ENCODE measurements around the gene NUDT1.

Gene NUDT1

GRCh38 chr7:2241580-2242540, at the start of gene NUDT1, which contains the start of gene MRM2:
NUDT1 (plus strand) TSS chr7:2242226; CDS start chr7:2244575, 2,349 bp downstream.
MRM2 (minus strand) TSS chr7:2242205; CDS start chr7:2242169, 36 bp downstream.
- peak; percentile 81 to 86 for DNase-seq

- DNase-seq: peak; percentile 90 to 96
Measured at GRCh38 chr7:2192831-2193534, 49.0 kb upstream of the NUDT1 start.

GRCh38 chr7:2193575-2194305, 48.3 kb upstream of the NUDT1 start:
- DNase-seq: peak; percentile 27 to 52

DNA sequence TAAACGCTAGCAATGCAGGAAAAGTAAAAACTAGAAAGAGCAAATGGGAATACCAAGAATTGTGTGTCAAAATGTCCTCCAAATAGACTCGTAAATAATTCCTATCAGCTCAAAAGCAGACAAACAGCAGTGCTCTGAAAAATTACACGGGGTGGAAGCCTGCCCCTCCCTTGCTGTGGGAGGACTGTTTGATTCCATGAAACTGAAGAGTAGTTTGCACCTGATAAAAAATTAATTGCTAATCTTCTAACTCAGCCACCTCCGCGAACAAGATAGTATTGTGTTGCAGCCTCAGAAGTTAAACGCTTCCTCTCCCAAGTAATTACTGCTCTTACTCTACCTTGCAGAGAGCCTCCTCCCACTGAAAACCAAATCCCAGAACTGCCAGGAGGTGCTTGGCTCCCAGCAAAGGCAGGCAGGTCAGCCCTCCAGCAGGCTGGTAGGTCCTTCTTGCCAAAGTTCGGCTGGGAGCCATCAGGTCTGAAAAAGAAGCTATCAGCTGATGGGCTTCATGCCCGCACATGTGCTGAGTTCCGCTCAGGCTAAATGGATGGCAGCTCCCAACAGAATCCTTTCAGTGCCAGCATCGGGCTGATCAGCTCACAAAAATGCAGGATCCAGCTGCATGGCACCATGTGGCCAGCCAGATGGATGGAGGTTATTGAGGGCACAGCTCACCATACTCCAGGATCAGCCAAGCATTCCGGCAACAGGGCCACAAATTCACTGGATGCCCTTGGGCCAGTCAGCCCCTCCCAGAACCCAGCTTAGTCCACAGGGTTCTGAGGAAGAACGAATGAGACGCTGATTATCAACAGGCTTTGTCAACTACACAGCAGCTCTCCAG, 46.4 kb upstream of the NUDT1 start:
- no peak for DNase-seq

DNA sequence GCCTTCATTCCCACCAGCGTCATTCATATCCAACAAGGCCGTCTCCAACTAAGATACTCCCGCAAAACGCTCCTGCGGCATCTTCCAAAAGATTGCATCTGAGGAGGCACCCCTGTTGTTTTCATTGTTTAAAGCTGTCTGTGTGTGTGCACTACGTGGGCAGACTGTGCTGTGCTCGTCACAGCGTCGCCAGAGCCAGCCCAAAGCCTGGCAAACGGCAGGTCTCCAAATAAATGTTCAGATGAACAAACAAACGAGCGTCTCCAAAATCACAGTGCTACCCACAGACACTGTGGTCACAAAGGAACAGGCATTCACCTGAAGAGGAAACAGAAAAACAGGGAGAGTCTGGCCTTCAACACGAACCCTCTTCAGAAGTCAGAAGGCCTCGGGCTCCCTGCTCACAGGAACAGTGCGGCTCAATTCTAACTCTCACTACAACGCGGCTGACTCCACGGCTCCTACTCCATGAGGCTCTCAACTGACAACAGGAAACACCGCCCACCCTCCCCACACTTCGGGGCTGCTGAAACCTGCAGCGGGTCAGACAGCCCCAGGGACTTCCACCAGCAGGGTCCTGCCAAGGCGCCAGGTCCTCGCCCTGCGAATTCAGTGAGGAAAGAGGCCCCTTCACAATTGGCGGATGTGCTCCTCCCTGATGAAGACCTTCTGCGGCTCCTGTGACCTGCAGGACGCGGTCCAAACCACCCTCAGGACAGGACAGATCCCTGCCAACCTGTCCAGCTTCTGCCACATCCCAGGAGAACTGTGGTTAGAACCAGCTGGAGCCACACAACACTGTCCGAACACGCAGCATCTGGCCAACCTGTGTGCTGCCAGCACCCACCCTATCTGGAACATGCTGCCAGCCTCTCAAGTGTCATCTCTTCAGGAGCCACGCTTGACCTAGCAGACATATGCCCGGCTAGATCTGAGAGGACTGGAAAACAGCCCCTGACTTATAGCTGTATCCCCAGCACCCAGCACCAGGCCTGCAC, 45.3 kb upstream of the NUDT1 start:
- DNase-seq: peak in 1 of 2 experiments; percentile 46

GRCh38 chr7:2197436-2198155, 44.4 kb upstream of the NUDT1 start:
- no peak for DNase-seq

- DNase-seq: peak; percentile 67 to 90
Measured at GRCh38 chr7:2198206-2198605, 43.8 kb upstream of the NUDT1 start.

- DNase-seq: no peak
Measured at GRCh38 chr7:2198760-2199159, 43.3 kb upstream of the NUDT1 start.

GRCh38 chr7:2199528-2199927, 42.5 kb upstream of the NUDT1 start:
- no peak for DNase-seq

- DNase-seq: no peak
Measured at GRCh38 chr7:2199956-2200583, 42.0 kb upstream of the NUDT1 start.

GRCh38 chr7:2200584-2200980, 41.4 kb upstream of the NUDT1 start:
- no peak for DNase-seq

DNA sequence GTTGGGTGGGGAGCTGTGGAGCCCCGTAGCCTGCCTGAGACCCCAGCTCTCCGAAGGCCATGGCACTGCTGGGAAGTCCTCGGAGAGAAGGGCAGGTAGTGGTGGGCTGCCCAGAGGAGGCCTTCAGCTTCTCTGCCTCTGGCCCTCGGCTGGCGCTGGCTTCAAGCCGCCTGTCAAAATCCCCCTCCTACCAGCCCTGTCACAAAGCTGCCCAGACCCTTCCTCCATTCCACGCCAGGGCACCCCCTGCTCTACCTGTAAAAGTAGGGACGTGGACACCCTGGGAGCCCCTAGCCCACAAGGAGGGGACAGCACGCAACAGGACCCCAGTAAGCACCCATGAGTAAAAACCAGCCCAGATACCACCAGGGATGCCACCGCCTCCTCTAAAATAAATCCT, 40.9 kb upstream of the NUDT1 start:
- no peak for DNase-seq

DNA sequence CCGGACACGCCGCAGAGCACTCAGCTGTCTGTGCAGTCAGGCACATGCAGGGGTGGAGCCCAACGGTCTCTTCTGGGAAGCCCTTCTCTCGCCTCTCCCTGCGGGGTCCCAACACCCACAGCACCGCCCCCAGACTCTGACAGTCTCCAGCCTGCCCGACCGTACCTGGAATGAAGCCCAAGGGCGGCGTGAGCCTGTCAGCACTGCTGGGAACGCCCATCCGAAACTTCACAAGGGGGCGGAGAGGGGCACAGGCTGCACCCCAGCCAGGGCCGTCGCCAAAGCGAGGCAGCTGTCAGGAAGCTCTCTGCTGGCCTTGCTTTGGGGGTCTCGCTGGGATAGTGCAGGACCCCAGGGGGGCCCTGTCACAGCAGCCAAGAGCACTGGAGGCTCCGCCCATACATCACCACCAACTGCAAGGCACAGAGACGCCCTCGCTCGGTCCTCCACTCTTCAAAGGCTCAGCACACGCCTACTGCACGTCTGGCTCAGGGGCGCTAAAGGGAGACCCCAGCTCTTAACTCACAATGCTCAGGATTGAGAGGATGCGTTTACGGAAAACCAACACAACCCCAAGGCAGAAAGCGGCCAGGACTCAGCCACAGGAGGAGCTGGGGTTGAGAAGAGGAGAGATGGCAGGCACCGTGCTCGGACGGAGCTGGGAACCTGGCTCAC, 40.2 kb upstream of the NUDT1 start:
- DNase-seq: no peak

DNA sequence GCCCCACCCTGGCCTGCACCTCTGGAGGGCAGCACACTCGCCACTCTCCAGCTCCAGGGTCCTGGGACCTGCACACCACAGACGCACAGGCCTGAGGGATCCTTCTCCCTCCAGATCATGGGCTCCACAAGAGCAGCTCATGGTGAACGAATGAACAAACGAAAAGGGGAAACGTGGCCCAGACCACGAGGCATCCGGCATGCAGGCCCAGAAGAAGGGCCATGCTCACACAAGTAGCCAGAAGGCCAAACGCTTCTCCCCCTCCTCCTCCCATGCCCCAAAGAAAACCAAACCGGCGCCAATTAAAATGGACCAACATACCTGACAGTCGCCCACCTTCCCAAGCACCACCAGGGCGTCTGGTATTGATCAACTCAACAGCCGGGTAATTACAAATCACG, 39.7 kb upstream of the NUDT1 start:
- DNase-seq: no peak

DNA sequence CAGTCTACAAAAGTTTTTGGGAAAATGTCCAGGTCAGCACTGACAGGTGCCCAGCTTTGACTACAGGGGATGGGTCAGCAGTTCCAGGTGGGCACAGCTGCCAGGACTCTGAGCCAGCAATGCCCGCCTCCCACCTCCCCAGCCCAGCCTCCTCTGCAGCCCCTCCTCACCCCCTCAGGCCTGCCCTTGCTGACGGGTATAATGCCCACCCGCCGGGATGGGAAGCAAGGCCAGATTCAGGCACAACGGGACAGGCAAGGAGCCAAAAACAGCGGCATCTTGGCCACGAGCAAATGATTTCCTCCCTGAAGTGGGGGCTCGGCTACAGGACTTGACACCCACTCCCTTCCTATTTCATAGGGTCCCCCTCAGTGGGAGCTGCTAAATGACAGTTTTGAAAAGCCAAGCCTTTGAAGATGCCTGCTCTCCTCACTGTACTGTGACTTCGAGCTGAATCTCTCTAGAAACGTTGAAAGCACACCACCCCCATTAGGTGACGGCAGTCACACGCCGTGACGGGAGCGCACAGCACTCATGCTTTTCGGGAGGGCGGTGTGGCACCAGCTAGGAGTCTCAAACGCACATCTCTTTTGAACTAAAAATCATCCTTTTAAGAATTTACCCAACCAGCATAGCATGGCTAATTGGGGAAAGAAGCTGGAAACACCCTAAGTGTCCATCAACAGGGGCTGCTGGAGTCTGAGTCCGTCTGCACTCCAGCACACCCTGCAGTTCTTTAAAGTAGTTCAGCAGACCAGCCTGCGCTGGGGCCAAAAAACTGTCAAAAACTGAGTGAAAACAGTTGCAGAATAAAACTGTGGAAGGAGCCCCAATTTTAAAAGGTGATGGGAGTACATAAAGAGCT, 38.9 kb upstream of the NUDT1 start:
- DNase-seq: peak in 1 of 2 experiments; percentile 21

- DNase-seq: no peak
Measured at GRCh38 chr7:2203766-2204300, 38.2 kb upstream of the NUDT1 start.

- no peak for DNase-seq
Measured at GRCh38 chr7:2204446-2204845, 37.6 kb upstream of the NUDT1 start.
